H9 (cell line): ENCODE data around the gene PACSIN3. TPM values are rescaled to one million over a fixed set of nuclear protein-coding genes. Genes with fewer than 3 reads are reported as not detected.

Experiments used
- DNase-seq: peaks from one replicate; pipeline ENCODE4 v3.0.0-alpha.2; 2017
- H2AFZ ChIP-seq: one replicate; pipeline ENCODE4 v1.6.1; 2013; ENCODE audit warnings: mild to moderate bottlenecking, low read length, control low read depth, moderate library complexity
- H2AK5ac ChIP-seq: 2 replicates; pipeline ENCODE4 v1.6.1; 2013; ENCODE audit warnings: low read length, control low read depth, mixed read lengths; ENCODE audit not compliant: insufficient read length
- H2BK120ac ChIP-seq: one replicate; pipeline ENCODE4 v1.6.1; 2013; ENCODE audit warnings: low read depth, mild to moderate bottlenecking, low read length, control low read depth, inconsistent platforms; ENCODE audit not compliant: poor library complexity, severe bottlenecking
- H2BK12ac ChIP-seq: 2 replicates; pipeline ENCODE4 v1.6.1; 2013; ENCODE audit warnings: low read length, control low read depth, mixed read lengths, low read depth; ENCODE audit not compliant: insufficient read length
- H2BK15ac ChIP-seq: 2 replicates; pipeline ENCODE4 v1.6.1; 2013; ENCODE audit warnings: low read depth, low read length, control low read depth
- H2BK20ac ChIP-seq: one replicate; pipeline ENCODE4 v1.6.1; 2013; ENCODE audit warnings: low read depth, mild to moderate bottlenecking, low read length, control low read depth, inconsistent platforms; ENCODE audit not compliant: poor library complexity, severe bottlenecking
- H2BK5ac ChIP-seq: 2 replicates; pipeline ENCODE4 v1.6.1; 2013; ENCODE audit warnings: low read length, control low read depth, mixed read lengths; ENCODE audit not compliant: insufficient read length
- H3K14ac ChIP-seq: 2 replicates; pipeline ENCODE4 v1.6.1; 2013; ENCODE audit warnings: low read length, control low read depth; ENCODE audit not compliant: insufficient read depth
- H3K18ac ChIP-seq: 2 replicates; pipeline ENCODE4 v1.6.1; 2013; ENCODE audit warnings: low read depth, mild to moderate bottlenecking, mixed read lengths, low read length, control low read depth; ENCODE audit not compliant: insufficient read length
- H3K23ac ChIP-seq: 2 replicates; pipeline ENCODE4 v1.6.1; 2013; ENCODE audit warnings: low read length, control low read depth, mixed read lengths, low read depth; ENCODE audit not compliant: insufficient read length
- H3K23me2 ChIP-seq: 2 replicates; pipeline ENCODE4 v1.6.1; 2013; ENCODE audit warnings: low read depth, mild to moderate bottlenecking, mixed read lengths, low read length, control low read depth; ENCODE audit not compliant: insufficient read length, poor library complexity, severe bottlenecking
- H3K27ac ChIP-seq: 2 replicates; pipeline ENCODE4 v1.5.1; 2013; ENCODE audit warnings: low read length, control low read depth, mixed read lengths, low read depth; ENCODE audit not compliant: insufficient read length
- H3K27me3 ChIP-seq: 2 replicates; pipeline ENCODE4 v1.6.1; 2013; ENCODE audit warnings: low read length, control low read depth, inconsistent platforms; ENCODE audit not compliant: insufficient read depth
- H3K4ac ChIP-seq: 2 replicates; pipeline ENCODE4 v1.6.1; 2013; ENCODE audit warnings: low read depth, mild to moderate bottlenecking, control low read depth, inconsistent platforms, low read length, moderate library complexity
- H3K4me1 ChIP-seq: 2 replicates; pipeline ENCODE4 v1.6.1; 2013; ENCODE audit warnings: low read length, control low read depth, inconsistent platforms; ENCODE audit not compliant: insufficient read depth
- H3K4me2 ChIP-seq: 2 replicates; pipeline ENCODE4 v1.6.1; 2013; ENCODE audit warnings: low read length, control low read depth, mixed read lengths; ENCODE audit not compliant: insufficient read length, insufficient read depth
- H3K56ac ChIP-seq: 2 replicates; pipeline ENCODE4 v1.6.1; 2013; ENCODE audit warnings: low read depth, mild to moderate bottlenecking, mixed read lengths, low read length, control low read depth; ENCODE audit not compliant: insufficient read length
- H3K79me1 ChIP-seq: 2 replicates; pipeline ENCODE4 v1.6.1; 2013; ENCODE audit warnings: low read depth, mild to moderate bottlenecking, moderate library complexity, low read length, control low read depth, inconsistent platforms; ENCODE audit not compliant: insufficient read depth, poor library complexity, severe bottlenecking
- H3K79me2 ChIP-seq: 2 replicates; pipeline ENCODE4 v1.6.1; 2013; ENCODE audit warnings: low read length, control low read depth, inconsistent platforms; ENCODE audit not compliant: insufficient read depth
- H3K9ac ChIP-seq: 2 replicates; pipeline ENCODE4 v1.6.1; 2013; ENCODE audit warnings: low read length, control low read depth, mixed read lengths; ENCODE audit not compliant: insufficient read length; ENCODE audit errors: extremely low read depth
- H3K9me3 ChIP-seq: one replicate; pipeline ENCODE4 v1.6.1; 2013; ENCODE audit warnings: low read depth, low read length, inconsistent platforms; ENCODE audit not compliant: control insufficient read depth
- H3T11ph ChIP-seq: one replicate; pipeline ENCODE4 v1.6.1; 2013; ENCODE audit warnings: mild to moderate bottlenecking, low read length, control low read depth, inconsistent platforms
- H4K20me1 ChIP-seq: one replicate; pipeline ENCODE4 v1.6.1; 2013; ENCODE audit not compliant: control insufficient read depth, insufficient read length, insufficient read depth
- H4K5ac ChIP-seq: 2 replicates; pipeline ENCODE4 v1.6.1; 2013; ENCODE audit warnings: low read depth, mild to moderate bottlenecking, mixed read lengths, low read length, control low read depth; ENCODE audit not compliant: insufficient read length
- H4K8ac ChIP-seq: replicated peaks from 2 replicates; pipeline ENCODE4 v1.6.1; 2013; ENCODE audit warnings: low read length, control low read depth, mixed read lengths, low read depth; ENCODE audit not compliant: insufficient read length
- H4K91ac ChIP-seq: 2 replicates; pipeline ENCODE4 v1.6.1; 2013; ENCODE audit warnings: low read depth, mild to moderate bottlenecking, moderate library complexity, mixed read lengths, low read length, control low read depth; ENCODE audit not compliant: insufficient read length
- H3K27ac Mint-ChIP-seq, 3 experiments: 2 replicates in 2 of 3; 3 replicates in 1 of 3; pipeline ENCODE4 v1.8.0; 2020 to 2021; ENCODE audit warnings: mixed read lengths in 3 of 3, mild to moderate bottlenecking in 1 of 3, moderate library complexity in 1 of 3
- H3K27me3 Mint-ChIP-seq: 2 replicates; pipeline ENCODE4 v1.8.0; 2021; ENCODE audit warnings: low read depth, mild to moderate bottlenecking, moderate library complexity, mixed read lengths
- H3K36me3 Mint-ChIP-seq, 3 experiments: 2 replicates in 2 of 3; 3 replicates in 1 of 3; pipeline ENCODE4 v1.8.0; 2020 to 2021; ENCODE audit warnings: low read depth in 3 of 3, mixed read lengths in 3 of 3; ENCODE audit not compliant: insufficient read depth in 1 of 3
- H3K4me1 Mint-ChIP-seq, 2 experiments: 2 replicates each; pipeline ENCODE4 v1.8.0; 2020; ENCODE audit warnings: mixed read lengths in 2 of 2
- H3K4me3 Mint-ChIP-seq, 2 experiments: 2 replicates in 1 of 2; 3 replicates in 1 of 2; pipeline ENCODE4 v1.8.0; 2020 to 2021; ENCODE audit warnings: mild to moderate bottlenecking in 2 of 2, mixed read lengths in 2 of 2, moderate library complexity in 1 of 2
- H3K9me3 Mint-ChIP-seq, 2 experiments: 2 replicates in 1 of 2; 3 replicates in 1 of 2; pipeline ENCODE4 v1.8.0; 2020; ENCODE audit warnings: mild to moderate bottlenecking in 2 of 2, mixed read lengths in 2 of 2, moderate library complexity in 1 of 2
- WGBS: extraction: QIAGEN DNeasy Blood & Tissue Kit; methylation state at CpG from one replicate; pipeline ENCODE4 v1.1.7; 2013; ENCODE audit warnings: missing lambda C conversion rate, low lambda C conversion rate, mixed read lengths; ENCODE audit not compliant: insufficient read length; ENCODE audit errors: extremely low coverage; 5-methylcytosine and 5-hydroxymethylcytosine counted together
- total RNA-seq: library from RNA; stranded (reverse); gene quantifications from 2 replicates; pipeline ENCODE4 v1.2.1, GENCODE V29; 2021
- TF ChIP-seq, protein P1 (sequence below): fragments of 200-600 bp; sonication (generic); conservative IDR thresholded peaks from 3 replicates; pipeline ENCODE4 v1.8.0; 2021; ENCODE audit warnings: antibody characterized with exemption, mild to moderate bottlenecking

PACSIN3 gene
- total RNA-seq, 1 experiment from 2014 or later: 63.0 TPM

- Mint-ChIP-seq H3K9me3 (no peaks in the 10 kb centered on the region; a peak in 1 of 5 replicates), H3K36me3 (peaks cover 0 to 2% (median 0%) of the 10 kb centered on the region in 3 experiments; a peak in 1 of 7 replicates), H3K27ac (peak overlapping the region in 1 of 3 experiments; percentile 14; a peak in 3 of 7 replicates), H3K4me3 (peak overlapping the region in 1 of 2 experiments; percentile 4; a peak in 1 of 5 replicates), H3K27me3 (no peaks in the 10 kb centered on the region; the same call in 1 of the 2 replicates), H3K4me1 (peaks cover 24 to 35% of the 10 kb centered on the region in 2 experiments)
- no peak overlapping the region for H3K56ac ChIP-seq
- H3K4me1 ChIP-seq: peaks cover 3% of the 10 kb centered on the region; the same call in 1 of the 2 replicates
- H3K4me2 ChIP-seq: no peak overlapping the region
- H3K9ac ChIP-seq: no peak overlapping the region
- H4K5ac ChIP-seq: no peak overlapping the region
- H2BK15ac ChIP-seq: no peak overlapping the region
- H4K91ac ChIP-seq: no peak overlapping the region
- H2BK120ac ChIP-seq: no peak overlapping the region
- H2BK5ac ChIP-seq: no peak overlapping the region
- no peaks in the 10 kb centered on the region for H3K79me1 ChIP-seq
- no peak overlapping the region for H3K4ac ChIP-seq
- no peaks in the 10 kb centered on the region for H3K27me3 ChIP-seq
- no peak overlapping the region for H2BK12ac ChIP-seq
- DNase-seq: no peak
- TF ChIP-seq, protein P1, sequence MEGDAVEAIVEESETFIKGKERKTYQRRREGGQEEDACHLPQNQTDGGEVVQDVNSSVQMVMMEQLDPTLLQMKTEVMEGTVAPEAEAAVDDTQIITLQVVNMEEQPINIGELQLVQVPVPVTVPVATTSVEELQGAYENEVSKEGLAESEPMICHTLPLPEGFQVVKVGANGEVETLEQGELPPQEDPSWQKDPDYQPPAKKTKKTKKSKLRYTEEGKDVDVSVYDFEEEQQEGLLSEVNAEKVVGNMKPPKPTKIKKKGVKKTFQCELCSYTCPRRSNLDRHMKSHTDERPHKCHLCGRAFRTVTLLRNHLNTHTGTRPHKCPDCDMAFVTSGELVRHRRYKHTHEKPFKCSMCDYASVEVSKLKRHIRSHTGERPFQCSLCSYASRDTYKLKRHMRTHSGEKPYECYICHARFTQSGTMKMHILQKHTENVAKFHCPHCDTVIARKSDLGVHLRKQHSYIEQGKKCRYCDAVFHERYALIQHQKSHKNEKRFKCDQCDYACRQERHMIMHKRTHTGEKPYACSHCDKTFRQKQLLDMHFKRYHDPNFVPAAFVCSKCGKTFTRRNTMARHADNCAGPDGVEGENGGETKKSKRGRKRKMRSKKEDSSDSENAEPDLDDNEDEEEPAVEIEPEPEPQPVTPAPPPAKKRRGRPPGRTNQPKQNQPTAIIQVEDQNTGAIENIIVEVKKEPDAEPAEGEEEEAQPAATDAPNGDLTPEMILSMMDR: no peak
- no peak overlapping the region for H2BK20ac ChIP-seq
- H3K23me2 ChIP-seq: no peaks in the 10 kb centered on the region
- no peaks in the 10 kb centered on the region for H4K20me1 ChIP-seq
- no peak overlapping the region for H3K18ac ChIP-seq
- H3K27ac ChIP-seq: no peak overlapping the region
- no peak overlapping the region for H2AFZ ChIP-seq
- no peaks in the 10 kb centered on the region for H3K9me3 ChIP-seq
- no peak overlapping the region for H2AK5ac ChIP-seq
- WGBS: no CpG with 5 or more reads among the region's 18 CpGs
- H3K79me2 ChIP-seq: no peaks in the 10 kb centered on the region
- no peak overlapping the region for H3T11ph ChIP-seq
- no peak overlapping the region for H3K14ac ChIP-seq
- H4K8ac ChIP-seq: no peak overlapping the region
- no peak overlapping the region for H3K23ac ChIP-seq
These were observed 31.3 kb downstream of the PACSIN3 start for GRCh38 chr11:47154616-47155570.
